NK-92 treated with Interleukin-12 subunit alpha and Interleukin-12 subunit beta, amount 100 ng/mL, for 24 hours (cell line): Measurements from ENCODE around the gene CYP2E1.
"Not testable (repeated sequence)": the region's sequence is repeated elsewhere in the genome, so short reads cannot be mapped to it uniquely, and the experiment has no call there.

Source experiments
- DNase-seq: peaks from one replicate; lab custom pipeline; 2025; lab: John Stamatoyannopoulos, UW

Gene CYP2E1

DNA sequence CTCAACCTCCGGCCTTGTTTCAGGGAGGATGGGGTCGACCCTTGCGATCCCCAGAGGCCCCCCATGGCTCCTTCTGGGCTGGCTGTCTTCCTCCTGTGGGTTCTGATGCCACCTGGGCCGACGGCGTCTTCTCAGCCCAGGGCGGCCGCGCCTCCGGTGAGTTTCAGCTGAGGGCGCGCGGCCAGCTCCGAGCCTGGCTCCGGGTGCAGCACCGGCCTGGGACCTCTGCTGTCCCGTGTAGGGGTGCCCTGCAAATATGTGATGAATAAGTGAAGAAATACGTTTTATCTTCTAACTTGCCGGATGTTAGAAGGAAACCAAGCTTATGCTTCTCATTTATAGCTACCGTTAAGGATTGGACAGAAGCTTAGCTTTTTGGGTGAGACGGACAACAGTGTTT lies 42.6 kb downstream of the CYP2E1 start:
- DNase-seq: not testable (repeated sequence)

DNA sequence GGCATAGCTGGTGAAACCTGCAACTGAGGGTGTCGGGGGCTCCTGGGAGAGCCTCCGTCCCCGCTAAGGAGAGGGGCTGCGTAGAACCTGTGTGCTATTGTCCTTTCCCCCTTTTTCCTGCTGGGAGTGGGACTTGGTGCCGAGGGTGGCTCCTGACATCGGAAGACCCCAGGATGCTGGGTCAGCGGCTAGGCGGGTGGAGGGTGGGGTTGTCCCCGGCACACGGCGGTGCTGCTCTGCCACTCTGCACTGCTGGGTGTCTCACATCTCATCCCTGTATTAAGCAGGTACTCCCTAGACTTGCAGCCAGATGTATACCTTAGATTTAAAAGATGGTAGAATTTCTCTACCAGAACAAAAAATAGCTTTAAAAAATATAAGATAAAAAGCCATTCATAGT lies 44.9 kb downstream of the CYP2E1 start:
- DNase-seq: not testable (repeated sequence)

DNA sequence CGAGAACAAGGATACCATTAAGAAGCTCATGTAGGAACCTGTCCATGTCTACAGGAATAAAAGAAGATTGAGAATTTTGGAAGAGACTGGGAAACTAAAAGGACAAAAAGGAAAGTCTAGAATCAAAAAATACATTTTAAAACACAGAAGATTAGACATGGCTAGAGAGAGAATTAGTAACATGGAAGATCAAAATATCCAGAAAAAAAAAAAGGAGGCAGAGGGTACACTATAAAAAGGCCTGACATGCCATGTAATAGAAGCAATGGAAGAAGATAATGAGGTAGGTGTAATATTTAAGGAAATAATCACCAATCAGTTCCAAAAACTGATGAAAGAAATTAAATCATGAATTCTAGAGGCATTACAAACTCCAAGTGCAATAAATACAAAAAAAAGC lies 46.3 kb downstream of the CYP2E1 start:
- not testable (repeated sequence) for DNase-seq

DNA sequence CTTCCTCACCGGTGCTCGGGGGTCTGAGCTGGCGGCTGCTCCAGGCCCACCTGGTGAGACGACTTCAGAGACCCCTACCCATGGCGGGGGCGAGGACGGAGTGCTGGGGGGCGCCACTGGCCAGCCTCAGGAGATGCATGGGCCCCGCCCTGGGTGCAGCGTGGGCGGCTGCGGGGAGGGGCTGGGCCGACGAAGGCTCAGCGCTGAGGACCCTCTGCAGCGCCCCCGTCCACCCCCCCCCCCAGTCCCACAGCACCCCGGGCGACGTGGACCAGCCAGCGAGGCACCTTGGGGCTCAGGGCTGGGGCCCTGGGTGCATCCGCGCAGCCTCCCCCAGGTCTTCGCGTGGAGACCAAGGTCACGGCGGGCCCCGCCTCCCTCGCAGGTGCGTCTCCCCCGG lies 49.9 kb downstream of the CYP2E1 start:
- DNase-seq: not testable (repeated sequence)
